ENCODE measurements around the gene TSPAN2.

- TF ChIP-seq CTCF (conservative IDR thresholded peaks at IDR 0.05; ENCODE audit: low read length), result no peak
- no peak for TF ChIP-seq EZH2phosphoT487 (IDR thresholded peaks at IDR 0.05; ENCODE audit: borderline replicate concordance)
Measured at GRCh38 chr1:115136706-115137105, 47.4 kb upstream of the TSPAN2 start.
